ENCODE results near the gene ETFA. TPM values are rescaled to one million over a fixed set of nuclear protein-coding genes. Genes with fewer than 3 reads are reported as not detected.

The ETFA gene
- total RNA-seq, 1 experiment from 2014 or later, result 170 TPM

- no peak for DNase-seq
- Histone ChIP-seq H3K36me3 (ENCODE audit: insufficient read depth, low read length) (no peaks in the 10 kb centered on the region), H3K4me2 (ENCODE audit: low read depth, low read length, poor library complexity, severe bottlenecking) (no peak overlapping the region), H3K4me1 (ENCODE audit: low read length) (peaks cover 7% of the 10 kb centered on the region), H3K9me3 (ENCODE audit: low read length) (no peaks in the 10 kb centered on the region), H3K4me3 (ENCODE audit: low read length) (no peak overlapping the region), H3K79me2 (ENCODE audit: low read length) (no peaks in the 10 kb centered on the region), H3K9me2 (replicated peaks; ENCODE audit: insufficient read depth, low read length) (no peaks in the 10 kb centered on the region), H3K27ac (ENCODE audit: low read length) (no peak overlapping the region), H2AFZ (ENCODE audit: low read length) (no peak overlapping the region), H3K27me3 (ENCODE audit: low read length) (no peaks in the 10 kb centered on the region), H4K20me1 (ENCODE audit: insufficient read depth, low read depth, low read length) (no peaks in the 10 kb centered on the region), H3K9ac (ENCODE audit: low read length) (no peak overlapping the region)
These were observed 38.2 kb upstream of the ETFA start for GRCh38 chr15:76349301-76350070.

DNA sequence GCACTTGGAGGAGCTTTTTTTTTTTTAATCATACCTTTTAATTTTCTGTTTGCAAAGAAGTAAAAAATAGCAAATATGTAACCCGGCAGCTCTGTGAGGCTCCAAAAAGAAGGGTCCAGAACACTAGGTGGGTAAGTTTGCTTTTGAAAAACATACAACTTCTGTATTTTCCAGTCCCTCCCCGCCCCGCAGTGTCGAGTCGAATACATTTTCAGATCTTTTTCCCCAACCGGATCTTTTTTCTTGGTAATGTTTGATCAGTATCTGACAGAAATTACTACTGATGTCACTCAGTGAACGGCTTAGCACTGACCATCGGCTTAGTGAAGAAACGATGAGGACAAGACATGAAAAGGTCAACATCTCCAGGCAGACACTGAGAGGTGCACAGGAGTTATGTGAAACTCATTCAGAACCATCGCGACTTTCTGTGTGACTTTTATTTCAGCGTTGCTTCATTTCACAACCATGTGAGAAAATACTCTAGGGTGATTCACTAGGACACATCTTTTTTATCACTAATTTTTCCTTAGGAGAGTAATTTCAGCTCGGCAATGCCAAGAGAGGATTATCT lies 36.3 kb upstream of the ETFA start:
- Histone ChIP-seq H3K9ac (ENCODE audit: low read length) (no peak overlapping the region), H3K4me2 (ENCODE audit: low read depth, low read length, poor library complexity, severe bottlenecking) (no peak overlapping the region)

GRCh38 chr15:76346669-76347481 lies 35.6 kb upstream of the ETFA start:
- H2AFZ ChIP-seq (ENCODE audit: low read length), result no peak overlapping the region

More for the DNA sequence above, 36.3 kb upstream of the ETFA start:
- Histone ChIP-seq H3K4me3 (ENCODE audit: low read length) (no peak overlapping the region), H3K27me3 (ENCODE audit: low read length) (no peaks in the 10 kb centered on the region), H3K27ac (ENCODE audit: low read length) (no peak overlapping the region), H2AFZ (ENCODE audit: low read length) (no peak overlapping the region), H3K36me3 (ENCODE audit: insufficient read depth, low read length) (no peaks in the 10 kb centered on the region), H3K79me2 (ENCODE audit: low read length) (no peaks in the 10 kb centered on the region), H3K9me3 (ENCODE audit: low read length) (no peaks in the 10 kb centered on the region), H3K4me1 (ENCODE audit: low read length) (peaks cover 7% of the 10 kb centered on the region), H3K9me2 (replicated peaks; ENCODE audit: insufficient read depth, low read length) (no peaks in the 10 kb centered on the region), H4K20me1 (ENCODE audit: insufficient read depth, low read depth, low read length) (no peaks in the 10 kb centered on the region)
- DNase-seq, result no peak

GRCh38 chr15:76345880-76346668 lies 34.8 kb upstream of the ETFA start:
- H3K4me3 ChIP-seq (ENCODE audit: low read length), result no peak overlapping the region
- H3K9ac ChIP-seq (ENCODE audit: low read length), result no peak overlapping the region
- no peaks in the 10 kb centered on the region for H3K9me3 ChIP-seq (ENCODE audit: low read length)
- H3K9me2 ChIP-seq (replicated peaks; ENCODE audit: insufficient read depth, low read length), result no peaks in the 10 kb centered on the region
- no peaks in the 10 kb centered on the region for H3K27me3 ChIP-seq (ENCODE audit: low read length)
- DNase-seq, result no peak
- H3K79me2 ChIP-seq (ENCODE audit: low read length), result no peaks in the 10 kb centered on the region
- peaks cover under 1% of the 10 kb centered on the region for H3K4me1 ChIP-seq (ENCODE audit: low read length)
- no peaks in the 10 kb centered on the region for H4K20me1 ChIP-seq (ENCODE audit: insufficient read depth, low read depth, low read length)
- H2AFZ ChIP-seq (ENCODE audit: low read length), result no peak overlapping the region
- H3K36me3 ChIP-seq (ENCODE audit: insufficient read depth, low read length), result no peaks in the 10 kb centered on the region
- H3K27ac ChIP-seq (ENCODE audit: low read length), result no peak overlapping the region
- H3K4me2 ChIP-seq (ENCODE audit: low read depth, low read length, poor library complexity, severe bottlenecking), result no peak overlapping the region

More at GRCh38 chr15:76346669-76347481, 35.6 kb upstream of the ETFA start:
- Histone ChIP-seq H3K4me3 (ENCODE audit: low read length) (no peak overlapping the region), H3K9ac (ENCODE audit: low read length) (no peak overlapping the region), H3K9me3 (ENCODE audit: low read length) (no peaks in the 10 kb centered on the region), H3K36me3 (ENCODE audit: insufficient read depth, low read length) (no peaks in the 10 kb centered on the region), H4K20me1 (ENCODE audit: insufficient read depth, low read depth, low read length) (no peaks in the 10 kb centered on the region), H3K4me2 (ENCODE audit: low read depth, low read length, poor library complexity, severe bottlenecking) (no peak overlapping the region), H3K9me2 (replicated peaks; ENCODE audit: insufficient read depth, low read length) (no peaks in the 10 kb centered on the region), H3K79me2 (ENCODE audit: low read length) (no peaks in the 10 kb centered on the region), H3K27me3 (ENCODE audit: low read length) (no peaks in the 10 kb centered on the region), H3K4me1 (ENCODE audit: low read length) (peaks cover 7% of the 10 kb centered on the region), H3K27ac (ENCODE audit: low read length) (no peak overlapping the region)
- DNase-seq, result no peak

DNA sequence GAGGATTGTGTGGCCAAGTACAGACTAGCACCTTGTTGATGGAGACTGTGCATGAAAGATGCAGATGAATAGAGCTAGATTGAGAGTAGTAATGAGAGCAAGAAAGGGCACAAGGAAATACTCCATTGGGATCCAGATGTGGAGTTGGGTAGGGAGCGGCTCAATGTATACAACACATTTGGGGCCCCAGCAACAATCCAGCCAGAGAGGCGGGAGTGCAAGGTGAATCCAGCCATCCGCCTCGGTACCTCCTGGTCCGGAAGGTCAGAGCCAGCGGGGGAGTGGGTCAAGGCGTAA lies 34.3 kb upstream of the ETFA start:
- Histone ChIP-seq H3K9ac (ENCODE audit: low read length) (no peak overlapping the region), H3K36me3 (ENCODE audit: insufficient read depth, low read length) (no peaks in the 10 kb centered on the region), H3K79me2 (ENCODE audit: low read length) (no peaks in the 10 kb centered on the region), H3K4me3 (ENCODE audit: low read length) (no peak overlapping the region), H4K20me1 (ENCODE audit: insufficient read depth, low read depth, low read length) (no peaks in the 10 kb centered on the region), H3K27me3 (ENCODE audit: low read length) (no peaks in the 10 kb centered on the region), H3K4me1 (ENCODE audit: low read length) (no peaks in the 10 kb centered on the region), H3K9me3 (ENCODE audit: low read length) (no peaks in the 10 kb centered on the region), H3K9me2 (replicated peaks; ENCODE audit: insufficient read depth, low read length) (no peaks in the 10 kb centered on the region), H3K4me2 (ENCODE audit: low read depth, low read length, poor library complexity, severe bottlenecking) (no peak overlapping the region), H2AFZ (ENCODE audit: low read length) (no peak overlapping the region), H3K27ac (ENCODE audit: low read length) (no peak overlapping the region)
- no peak for DNase-seq

DNA sequence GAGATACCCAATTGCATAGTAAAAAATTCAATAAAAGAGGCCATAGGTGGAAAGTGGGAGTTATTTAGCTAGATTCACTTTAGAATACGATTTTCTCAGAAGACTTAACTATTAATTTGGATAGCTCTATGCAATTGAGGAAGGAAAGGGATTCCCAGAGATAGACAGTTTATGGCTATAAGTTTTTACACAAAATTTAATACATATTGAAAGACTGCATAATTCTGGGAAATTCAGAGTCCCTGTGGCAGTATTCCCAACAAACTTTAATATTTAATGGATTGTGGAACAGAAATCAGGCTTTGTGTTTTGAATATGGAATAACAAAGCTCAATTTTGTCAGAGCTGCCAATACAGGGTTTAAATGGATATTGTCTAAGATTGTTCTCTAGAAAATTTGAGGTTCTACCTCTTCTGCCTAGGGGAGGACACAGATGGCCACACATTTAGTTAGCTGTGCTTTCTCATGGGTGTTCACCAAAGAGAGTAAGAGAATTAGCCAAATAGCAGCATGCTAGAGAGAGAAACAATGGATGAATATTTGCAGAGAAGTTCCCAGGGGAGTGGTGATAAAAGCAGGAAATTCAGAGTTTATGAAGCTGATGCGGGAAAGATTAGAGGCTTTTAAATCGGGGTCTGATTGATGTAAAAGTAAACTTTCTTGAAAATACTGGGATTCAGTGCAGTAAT lies 33.8 kb upstream of the ETFA start:
- H3K9me3 ChIP-seq (ENCODE audit: low read length), result no peaks in the 10 kb centered on the region
- no peak for DNase-seq
- H3K4me3 ChIP-seq (ENCODE audit: low read length), result no peak overlapping the region
- H3K27ac ChIP-seq (ENCODE audit: low read length), result no peak overlapping the region
- no peaks in the 10 kb centered on the region for H3K4me1 ChIP-seq (ENCODE audit: low read length)
- H3K36me3 ChIP-seq (ENCODE audit: insufficient read depth, low read length), result no peaks in the 10 kb centered on the region
- no peak overlapping the region for H3K9ac ChIP-seq (ENCODE audit: low read length)
- no peaks in the 10 kb centered on the region for H3K79me2 ChIP-seq (ENCODE audit: low read length)
- no peaks in the 10 kb centered on the region for H4K20me1 ChIP-seq (ENCODE audit: insufficient read depth, low read depth, low read length)
- no peaks in the 10 kb centered on the region for H3K27me3 ChIP-seq (ENCODE audit: low read length)
- no peaks in the 10 kb centered on the region for H3K9me2 ChIP-seq (replicated peaks; ENCODE audit: insufficient read depth, low read length)
- H2AFZ ChIP-seq (ENCODE audit: low read length), result no peak overlapping the region
- H3K4me2 ChIP-seq (ENCODE audit: low read depth, low read length, poor library complexity, severe bottlenecking), result no peak overlapping the region

GRCh38 chr15:76343313-76343996 lies 32.2 kb upstream of the ETFA start:
- Histone ChIP-seq H3K9ac (ENCODE audit: low read length) (no peak overlapping the region), H3K27ac (ENCODE audit: low read length) (no peak overlapping the region), H3K27me3 (ENCODE audit: low read length) (no peaks in the 10 kb centered on the region), H3K79me2 (ENCODE audit: low read length) (peaks cover 15% of the 10 kb centered on the region), H3K9me3 (ENCODE audit: low read length) (no peaks in the 10 kb centered on the region), H2AFZ (ENCODE audit: low read length) (no peak overlapping the region), H4K20me1 (ENCODE audit: insufficient read depth, low read depth, low read length) (peaks cover 10% of the 10 kb centered on the region), H3K4me2 (ENCODE audit: low read depth, low read length, poor library complexity, severe bottlenecking) (no peak overlapping the region), H3K4me1 (ENCODE audit: low read length) (peaks cover 14% of the 10 kb centered on the region), H3K36me3 (ENCODE audit: insufficient read depth, low read length) (no peaks in the 10 kb centered on the region), H3K4me3 (ENCODE audit: low read length) (no peak overlapping the region), H3K9me2 (replicated peaks; ENCODE audit: insufficient read depth, low read length) (no peaks in the 10 kb centered on the region)
- DNase-seq, result no peak

All from Karpas-422 (cell line).